GM12865 (cell line): ENCODE measurements around the gene ZNF853.

Source experiments
- DNase-seq: peaks from one replicate; pipeline ENCODE4 v3.0.0; 2010; ENCODE audit warnings: low read depth
- H3K4me3 ChIP-seq: 2 replicates; pipeline ENCODE4 v1.5.1; 2011; ENCODE audit warnings: mild to moderate bottlenecking, low read depth, low read length, control low read depth
- CTCF ChIP-seq: IDR thresholded peaks from 2 replicates; pipeline ENCODE4 v1.5.1; 2011; ENCODE audit warnings: low read length, control low read depth, low read depth, inconsistent platforms; ENCODE audit not compliant: insufficient read depth; ENCODE audit errors: missing control alignments

The ZNF853 gene

DNA sequence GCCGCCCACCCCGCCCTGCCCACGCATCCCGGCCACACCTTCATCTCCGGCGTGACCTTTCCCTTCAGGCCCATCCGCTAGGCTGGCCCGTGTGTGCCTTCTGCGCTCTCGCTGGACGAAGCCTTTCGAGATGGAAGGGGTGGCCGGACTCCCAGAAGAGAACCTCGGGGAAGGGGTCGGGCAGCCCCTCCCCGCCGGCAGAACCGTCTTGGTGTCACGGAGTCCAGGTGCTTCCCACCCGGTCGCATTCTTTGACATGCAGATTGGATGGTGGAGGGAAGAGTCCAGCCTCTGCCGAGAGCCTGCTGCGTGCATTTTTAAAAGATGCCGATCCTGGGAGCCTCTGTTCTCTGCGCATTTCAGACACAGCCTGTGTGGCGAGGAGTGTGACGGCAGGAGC lies 7.3 kb upstream of the ZNF853 start:
- no peak for TF ChIP-seq CTCF
- no peak overlapping the region for H3K4me3 ChIP-seq
- DNase-seq: no peak

DNA sequence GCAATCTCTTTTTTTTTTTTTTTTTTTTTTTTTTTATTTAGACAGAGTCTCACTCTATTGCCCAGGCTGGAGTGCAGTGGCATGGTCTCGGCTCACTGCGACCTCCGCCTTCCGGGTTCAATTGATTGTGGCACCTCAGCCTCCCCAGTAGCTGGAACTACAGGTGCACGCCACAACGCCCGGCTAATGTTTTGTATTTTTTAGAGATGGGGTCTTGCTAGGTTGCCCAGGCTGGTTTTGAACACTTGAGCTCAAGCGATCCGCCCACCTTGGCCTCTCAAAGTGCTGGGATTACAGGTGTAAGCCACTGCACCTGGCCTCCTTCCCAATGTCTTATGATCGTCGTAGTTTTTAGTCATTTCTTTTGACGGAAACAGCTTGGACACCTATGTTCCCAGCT lies 6.6 kb upstream of the ZNF853 start:
- TF ChIP-seq CTCF: no peak
- DNase-seq: no peak

GRCh38 chr7:6612819-6613218 lies 2.6 kb upstream of the ZNF853 start:
- no peak for TF ChIP-seq CTCF
- no peak overlapping the region for H3K4me3 ChIP-seq
- no peak for DNase-seq

More for the DNA sequence above, 6.6 kb upstream of the ZNF853 start:
- H3K4me3 ChIP-seq: no peak overlapping the region

DNA sequence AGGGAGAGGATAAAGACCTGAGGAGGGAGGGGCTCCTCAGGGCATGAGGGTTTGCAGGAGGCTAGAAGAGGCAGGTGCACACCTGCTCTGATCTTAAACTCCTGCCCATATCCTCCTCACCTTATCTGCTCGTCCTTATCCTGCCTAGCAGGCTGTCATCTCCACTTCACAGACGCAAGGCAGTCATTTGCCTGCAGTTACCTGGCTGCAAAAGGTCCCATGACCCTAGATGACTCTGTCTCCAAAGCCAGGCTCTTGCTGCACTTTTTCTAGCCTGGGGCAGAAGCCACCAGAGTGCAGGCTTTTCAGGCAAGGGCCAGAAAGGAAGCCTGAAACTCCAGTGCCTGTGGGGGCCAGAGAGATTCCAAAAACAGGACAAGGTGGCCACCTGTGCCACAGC lies 1.7 kb upstream of the ZNF853 start:
- H3K4me3 ChIP-seq: no peak overlapping the region
- no peak for TF ChIP-seq CTCF
- no peak for DNase-seq

GRCh38 chr7:6615723-6616555 lies 529 bp downstream of the ZNF853 start:
- H3K4me3 ChIP-seq: no peak overlapping the region
- no peak for DNase-seq
- no peak for TF ChIP-seq CTCF

DNA sequence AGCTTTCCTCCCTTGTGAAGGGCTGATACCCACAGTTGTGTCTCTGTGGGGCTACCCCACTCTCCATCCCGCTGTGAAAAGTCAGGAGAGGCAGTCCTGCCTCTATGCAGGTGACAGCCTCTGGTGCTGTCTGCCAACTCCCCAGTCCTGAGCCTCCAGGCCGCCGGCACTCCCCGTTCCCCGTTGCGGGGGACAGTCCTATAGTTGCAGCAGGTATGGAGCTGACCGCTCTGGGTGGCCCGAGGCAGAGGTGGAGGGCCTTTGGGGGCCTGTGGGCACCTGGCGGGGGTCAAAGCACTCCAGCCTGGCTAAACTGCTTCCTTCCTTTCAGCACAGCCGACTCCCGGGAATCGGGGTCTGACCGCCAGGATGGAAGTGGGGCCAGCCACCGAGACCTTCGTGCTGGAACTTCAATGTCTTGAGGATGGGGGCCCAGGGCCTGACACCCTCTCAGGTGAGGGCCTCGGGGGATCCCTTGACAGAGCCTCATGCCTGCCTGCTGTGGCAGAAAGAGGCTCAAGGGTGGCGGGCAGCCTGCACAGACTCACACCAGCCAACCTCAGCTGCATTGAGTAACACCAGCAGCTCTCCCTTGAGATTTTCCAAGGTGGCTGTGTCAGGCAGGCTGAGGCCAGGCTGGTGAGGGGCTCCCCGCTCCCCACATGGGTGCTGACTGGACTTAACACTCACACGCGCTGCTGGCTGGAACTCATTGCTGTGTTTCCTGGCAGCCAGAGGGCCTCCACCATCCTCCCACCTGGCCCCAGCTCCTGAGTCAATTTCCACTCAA lies 1.6 kb downstream of the ZNF853 start:
- no peak for TF ChIP-seq CTCF
- H3K4me3 ChIP-seq: no peak overlapping the region
- no peak for DNase-seq
